Panc1 (cell line): Measurements from ENCODE around the gene GALNT10. TPM values are rescaled to one million over a fixed set of nuclear protein-coding genes. Genes with fewer than 3 reads are reported as not detected.

Experiments
- ATAC-seq: fragments of 200-7000 bp; cut with Tn5 transposase; 2 replicates; pipeline ENCODE4 v1.9.1; 2020; ENCODE audit warnings: mild to moderate bottlenecking, moderate library complexity
- BruUV-seq: library from RNA; stranded (reverse); fragments of 400-500 nt; replicated peaks from 2 replicates; lab custom pipeline; 2021; lab: Mats Ljungman, UMichigan
- CTCF ChIA-PET: fragments of 300-600 bp; sonication (Branson Sonifier 250); formaldehyde crosslinking; loops from one replicate; lab custom pipeline; 2022; ENCODE audit warnings: antibody characterized with exemption; lab: Charles Lee
- POLR2A ChIA-PET: fragments of 300-600 bp; sonication (Branson Sonifier 250); formaldehyde crosslinking; loops from one replicate; lab custom pipeline; 2022; ENCODE audit warnings: antibody characterized with exemption; lab: Charles Lee
- DNase-seq: peaks from one replicate; pipeline ENCODE4 v3.0.0-alpha.2; 2010; ENCODE audit warnings: low read depth, low spot score
- H3K27ac ChIP-seq: 2 replicates; pipeline ENCODE4 v1.5.1; 2011; ENCODE audit warnings: mild to moderate bottlenecking, low read length, inconsistent platforms
- H3K27me3 ChIP-seq: fragments of 200-500 bp; sonication (Bioruptor generic); 2 replicates; pipeline ENCODE4 v1.6.0; 2014; ENCODE audit warnings: low read length, inconsistent platforms; ENCODE audit not compliant: control insufficient read depth, insufficient read depth
- H3K36me3 ChIP-seq: fragments of 200-500 bp; sonication (Bioruptor generic); 2 replicates; pipeline ENCODE4 v1.5.1; 2014; ENCODE audit warnings: inconsistent platforms, mild to moderate bottlenecking, low read length, moderate library complexity; ENCODE audit not compliant: control insufficient read depth, insufficient read depth
- H3K4me1 ChIP-seq: 2 replicates; pipeline ENCODE4 v1.5.1; 2011; ENCODE audit warnings: inconsistent platforms, mild to moderate bottlenecking, low read length, moderate library complexity; ENCODE audit not compliant: control insufficient read depth, insufficient read depth
- H3K4me3 ChIP-seq, 2 experiments: 2 replicates each; pipeline ENCODE4 v1.5.1; 2011 to 2012; ENCODE audit warnings: low read depth in 2 of 2, low read length in 2 of 2, mild to moderate bottlenecking in 2 of 2, inconsistent platforms in 1 of 2, moderate library complexity in 1 of 2
- H3K9me3 ChIP-seq: fragments of 200-500 bp; sonication (Bioruptor generic); 2 replicates; pipeline ENCODE4 v1.5.1; 2014; ENCODE audit warnings: low read depth, mild to moderate bottlenecking, inconsistent platforms, low read length, moderate library complexity; ENCODE audit not compliant: control insufficient read depth, insufficient read depth
- POLR2AphosphoS5 ChIP-seq: IDR thresholded peaks from 2 replicates; pipeline ENCODE4 v1.6.1; 2012; ENCODE audit warnings: mild to moderate bottlenecking, low read depth, low read length, moderate library complexity
- SIN3A ChIP-seq: IDR thresholded peaks from 2 replicates; pipeline ENCODE4 v1.6.1; 2012; ENCODE audit warnings: low read depth, mild to moderate bottlenecking, low read length, moderate library complexity, borderline replicate concordance; ENCODE audit not compliant: insufficient read depth
- TCF7L2 ChIP-seq: IDR thresholded peaks from 2 replicates; pipeline ENCODE4 v1.6.1; 2011; ENCODE audit warnings: mild to moderate bottlenecking, low read depth, low read length, inconsistent platforms
- in situ Hi-C: cut with HindIII; loops from 2 replicates; pipeline ENCODE4 v1.10.0; 2016; ENCODE audit warnings: low sequenced_read_pairs, low pct_unique_long_range_greater_than_20kb
- intact Hi-C: fragments of 100-400 bp; cut with micrococcal nuclease; formaldehyde crosslinking; loops from one replicate; pipeline ENCODE4 v1.10.0; 2022; ENCODE audit not compliant: unreplicated experiment
- total RNA-seq: library from RNA; stranded (reverse); gene quantifications from one replicate; pipeline ENCODE4 v1.2.1, GENCODE V29; 2021; ENCODE audit not compliant: unreplicated experiment
- TF ChIP-seq, protein P1 (sequence below), 2 experiments: IDR thresholded peaks; 2 replicates each; pipeline ENCODE4 v1.6.1; 2011 to 2012; ENCODE audit warnings: low read depth in 2 of 2, control low read depth in 1 of 2, low read length in 1 of 2, mild to moderate bottlenecking in 1 of 2, moderate library complexity in 1 of 2; ENCODE audit not compliant: insufficient read depth in 1 of 2
- TF ChIP-seq, protein P2 (sequence below): fragments of 450-650 bp; IDR thresholded peaks from 2 replicates; pipeline ENCODE4 v1.5.1; 2017; ENCODE audit warnings: mild to moderate bottlenecking

Gene GALNT10
- total RNA-seq, 1 experiment from 2014 or later, result 50.5 TPM

- Histone ChIP-seq H3K4me1 (no peaks in the 10 kb centered on the region), H3K9me3 (no peaks in the 10 kb centered on the region), H3K27me3 (no peaks in the 10 kb centered on the region), H3K36me3 (no peaks in the 10 kb centered on the region), H3K4me3 (no peak overlapping the region), H3K27ac (no peak overlapping the region)
- DNase-seq (no peak), ATAC-seq (no peak)
- in situ Hi-C loops (no loop called here), intact Hi-C loops (loop anchor here (5.0 to 10.0 kb wide), 2 partner anchors 205 to 428 kb away; no protein-coding TSS in a partner anchor)
- POLR2A ChIA-PET, result no interaction called here
- TF ChIP-seq, protein P1, sequence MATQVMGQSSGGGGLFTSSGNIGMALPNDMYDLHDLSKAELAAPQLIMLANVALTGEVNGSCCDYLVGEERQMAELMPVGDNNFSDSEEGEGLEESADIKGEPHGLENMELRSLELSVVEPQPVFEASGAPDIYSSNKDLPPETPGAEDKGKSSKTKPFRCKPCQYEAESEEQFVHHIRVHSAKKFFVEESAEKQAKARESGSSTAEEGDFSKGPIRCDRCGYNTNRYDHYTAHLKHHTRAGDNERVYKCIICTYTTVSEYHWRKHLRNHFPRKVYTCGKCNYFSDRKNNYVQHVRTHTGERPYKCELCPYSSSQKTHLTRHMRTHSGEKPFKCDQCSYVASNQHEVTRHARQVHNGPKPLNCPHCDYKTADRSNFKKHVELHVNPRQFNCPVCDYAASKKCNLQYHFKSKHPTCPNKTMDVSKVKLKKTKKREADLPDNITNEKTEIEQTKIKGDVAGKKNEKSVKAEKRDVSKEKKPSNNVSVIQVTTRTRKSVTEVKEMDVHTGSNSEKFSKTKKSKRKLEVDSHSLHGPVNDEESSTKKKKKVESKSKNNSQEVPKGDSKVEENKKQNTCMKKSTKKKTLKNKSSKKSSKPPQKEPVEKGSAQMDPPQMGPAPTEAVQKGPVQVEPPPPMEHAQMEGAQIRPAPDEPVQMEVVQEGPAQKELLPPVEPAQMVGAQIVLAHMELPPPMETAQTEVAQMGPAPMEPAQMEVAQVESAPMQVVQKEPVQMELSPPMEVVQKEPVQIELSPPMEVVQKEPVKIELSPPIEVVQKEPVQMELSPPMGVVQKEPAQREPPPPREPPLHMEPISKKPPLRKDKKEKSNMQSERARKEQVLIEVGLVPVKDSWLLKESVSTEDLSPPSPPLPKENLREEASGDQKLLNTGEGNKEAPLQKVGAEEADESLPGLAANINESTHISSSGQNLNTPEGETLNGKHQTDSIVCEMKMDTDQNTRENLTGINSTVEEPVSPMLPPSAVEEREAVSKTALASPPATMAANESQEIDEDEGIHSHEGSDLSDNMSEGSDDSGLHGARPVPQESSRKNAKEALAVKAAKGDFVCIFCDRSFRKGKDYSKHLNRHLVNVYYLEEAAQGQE (IDR thresholded peaks at IDR 0.05; ENCODE audit: insufficient read depth in 1 of 2, low read depth in 2 of 2, low read length in 1 of 2), result no peak
- TF ChIP-seq SIN3A, result no peak
- TF ChIP-seq POLR2AphosphoS5, result no peak
- TF ChIP-seq, protein P2, sequence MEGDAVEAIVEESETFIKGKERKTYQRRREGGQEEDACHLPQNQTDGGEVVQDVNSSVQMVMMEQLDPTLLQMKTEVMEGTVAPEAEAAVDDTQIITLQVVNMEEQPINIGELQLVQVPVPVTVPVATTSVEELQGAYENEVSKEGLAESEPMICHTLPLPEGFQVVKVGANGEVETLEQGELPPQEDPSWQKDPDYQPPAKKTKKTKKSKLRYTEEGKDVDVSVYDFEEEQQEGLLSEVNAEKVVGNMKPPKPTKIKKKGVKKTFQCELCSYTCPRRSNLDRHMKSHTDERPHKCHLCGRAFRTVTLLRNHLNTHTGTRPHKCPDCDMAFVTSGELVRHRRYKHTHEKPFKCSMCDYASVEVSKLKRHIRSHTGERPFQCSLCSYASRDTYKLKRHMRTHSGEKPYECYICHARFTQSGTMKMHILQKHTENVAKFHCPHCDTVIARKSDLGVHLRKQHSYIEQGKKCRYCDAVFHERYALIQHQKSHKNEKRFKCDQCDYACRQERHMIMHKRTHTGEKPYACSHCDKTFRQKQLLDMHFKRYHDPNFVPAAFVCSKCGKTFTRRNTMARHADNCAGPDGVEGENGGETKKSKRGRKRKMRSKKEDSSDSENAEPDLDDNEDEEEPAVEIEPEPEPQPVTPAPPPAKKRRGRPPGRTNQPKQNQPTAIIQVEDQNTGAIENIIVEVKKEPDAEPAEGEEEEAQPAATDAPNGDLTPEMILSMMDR, result no peak
- TF ChIP-seq TCF7L2, result no peak
- BruUV-seq, result no TSS peak
- CTCF ChIA-PET, result no interaction called here
These were observed 212.1 kb downstream of the GALNT10 start for GRCh38 chr5:154402611-154403010.

- BruUV-seq, result no TSS peak
These were observed 212.7 kb downstream of the GALNT10 start for GRCh38 chr5:154403234-154403633.

More at GRCh38 chr5:154403234-154403633, 212.7 kb downstream of the GALNT10 start:
- TF ChIP-seq POLR2AphosphoS5 (no peak), SIN3A (no peak), TCF7L2 (no peak)
- TF ChIP-seq, protein P1 (IDR thresholded peaks at IDR 0.05; ENCODE audit: insufficient read depth in 1 of 2, low read depth in 2 of 2, low read length in 1 of 2), result no peak
- TF ChIP-seq, protein P2, result no peak
- ChIA-PET POLR2A (no interaction called here), CTCF (interaction anchor here (0.9 kb wide), 1 partner anchor 331 kb away, joined by 3 read pairs; no protein-coding TSS in a partner anchor)
- DNase-seq (no peak), ATAC-seq (no peak)
- in situ Hi-C loops, result no loop called here
- no peaks in the 10 kb centered on the region for H3K27me3 ChIP-seq
- no peak overlapping the region for H3K4me3 ChIP-seq
- intact Hi-C loops, result loop anchor here (5.0 to 10.0 kb wide), 2 partner anchors 206 to 428 kb away; no protein-coding TSS in a partner anchor
- no peak overlapping the region for H3K27ac ChIP-seq
- H3K4me1 ChIP-seq, result no peaks in the 10 kb centered on the region
- no peaks in the 10 kb centered on the region for H3K36me3 ChIP-seq
- H3K9me3 ChIP-seq, result no peaks in the 10 kb centered on the region
